Epithelial cell of prostate (primary cell): ENCODE data around the gene APLNR.
A peak's percentile ranks its signal among the peaks of the same experiment; 100 is the strongest.

Source experiments
- DNase-seq: peaks from one replicate; pipeline ENCODE4 v3.0.0-alpha.2; 2011; ENCODE audit warnings: low read depth, low spot score
- H3K27ac ChIP-seq: fragments of 450-650 bp; 2 replicates; pipeline ENCODE4 v1.5.1; 2017; ENCODE audit warnings: mild to moderate bottlenecking

APLNR gene

DNA sequence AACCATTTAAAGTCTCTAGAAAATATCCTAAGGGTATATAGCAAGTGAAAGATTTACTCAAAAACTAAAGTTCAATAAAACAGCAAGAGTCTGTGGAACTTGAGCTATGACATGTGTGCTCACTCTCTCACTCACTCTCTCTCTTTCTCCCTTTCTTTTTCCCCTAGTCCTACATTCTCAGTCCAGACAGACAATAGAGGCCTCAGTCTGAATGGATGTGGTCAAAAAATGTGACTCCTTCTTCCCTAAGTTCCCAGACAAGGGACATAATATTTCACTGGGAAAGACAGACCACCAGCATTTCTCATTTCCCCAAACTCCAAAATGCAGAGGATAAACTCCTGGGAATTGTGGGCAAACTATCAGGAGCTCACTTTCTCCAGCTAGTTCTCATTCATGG is 17.6 kb upstream of the APLNR start:
- DNase-seq, result no peak
- H3K27ac ChIP-seq, result no peak overlapping the region

DNA sequence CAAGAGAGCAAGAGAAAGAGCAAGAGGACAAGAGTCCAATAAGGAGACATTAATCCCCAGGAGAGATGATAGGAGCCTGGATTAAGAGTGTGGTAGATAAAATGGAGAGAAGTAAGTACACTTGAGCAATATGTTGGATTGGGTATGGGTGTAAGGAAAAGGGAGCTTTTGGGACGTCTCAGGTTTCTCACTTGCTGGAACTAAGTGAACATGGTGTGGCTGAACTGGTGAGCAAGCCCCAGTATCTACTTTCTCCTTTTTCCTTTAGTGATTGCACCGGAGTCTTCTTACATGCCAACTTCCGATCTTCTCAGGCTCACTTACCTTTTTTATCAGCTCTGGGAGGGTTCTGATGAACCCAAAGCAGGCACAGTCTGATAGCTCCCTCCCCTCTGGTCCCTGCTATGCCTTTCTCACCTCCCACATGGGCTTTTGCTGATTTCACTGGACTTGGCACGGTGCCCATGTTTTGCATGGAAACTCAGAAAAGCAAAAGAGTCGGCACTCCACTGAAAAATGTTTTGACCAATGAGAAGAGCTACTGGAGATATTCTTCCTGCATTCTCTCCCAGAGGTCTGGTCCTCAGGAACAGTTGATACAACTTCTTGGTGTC is 14.5 kb upstream of the APLNR start:
- H3K27ac ChIP-seq, result no peak overlapping the region
- DNase-seq, result no peak

DNA sequence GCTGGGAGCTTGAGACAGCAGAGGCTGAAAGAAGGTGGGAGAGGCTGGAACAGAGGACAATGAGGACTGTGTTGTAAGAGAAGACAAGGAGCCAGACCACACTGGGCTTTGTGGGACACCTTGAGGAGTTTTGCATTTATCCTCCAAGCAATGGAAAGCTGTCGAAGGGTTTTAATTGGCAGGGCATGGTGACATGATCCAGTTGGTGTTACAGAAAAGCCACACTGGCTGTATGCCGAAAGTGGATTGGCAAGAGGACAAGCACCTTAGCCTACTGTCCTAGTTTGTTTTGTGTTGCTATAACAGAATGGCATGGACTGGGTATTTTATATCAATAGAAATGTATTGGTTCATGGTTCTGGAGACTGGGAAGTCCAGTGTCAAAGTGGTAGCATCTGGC is 14.0 kb upstream of the APLNR start:
- no peak overlapping the region for H3K27ac ChIP-seq
- no peak for DNase-seq

DNA sequence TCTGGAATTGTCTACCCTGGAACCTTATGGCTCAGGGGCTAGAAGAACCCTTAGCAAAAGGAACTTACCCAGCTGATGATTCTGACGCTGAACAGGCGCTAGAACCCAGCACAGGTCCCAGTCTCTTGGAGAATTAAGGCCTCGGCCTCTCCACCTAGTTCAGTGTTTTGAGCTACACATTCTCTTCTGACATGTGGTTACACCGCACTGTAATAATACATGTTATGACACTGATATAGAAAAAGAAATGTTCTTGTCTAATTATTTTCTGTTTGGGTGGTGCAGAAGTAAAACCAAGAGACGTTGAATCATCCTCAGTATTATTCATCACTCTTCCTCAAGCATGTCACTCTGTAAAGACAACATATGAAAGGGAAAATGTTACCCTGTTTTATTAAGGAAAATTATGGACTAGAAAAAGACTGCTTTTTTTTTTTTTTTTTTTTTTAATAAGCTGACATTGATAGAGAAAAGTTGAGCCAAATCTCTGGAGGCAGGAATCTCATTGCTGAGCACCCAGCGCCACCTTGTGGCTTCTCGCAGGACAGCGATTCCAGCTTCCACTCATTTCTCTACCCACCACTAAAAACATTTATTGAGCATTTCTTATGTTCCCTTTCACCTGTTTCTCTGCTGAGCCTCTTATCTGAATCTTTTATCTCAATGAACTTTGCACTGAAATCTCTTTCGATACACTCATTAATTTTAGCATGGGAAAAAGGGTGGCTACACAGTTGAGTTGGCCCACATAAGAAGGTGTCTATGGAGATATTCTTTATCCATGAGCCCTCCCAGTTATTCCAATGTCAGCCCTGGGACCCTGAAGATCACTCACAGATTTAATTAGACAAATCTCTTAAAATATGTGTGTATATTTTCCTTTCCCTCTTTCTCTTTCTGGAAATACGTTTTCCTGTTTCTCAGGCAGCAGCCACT is 12.6 kb upstream of the APLNR start:
- peak; percentile 22 for DNase-seq
- no peak overlapping the region for H3K27ac ChIP-seq

DNA sequence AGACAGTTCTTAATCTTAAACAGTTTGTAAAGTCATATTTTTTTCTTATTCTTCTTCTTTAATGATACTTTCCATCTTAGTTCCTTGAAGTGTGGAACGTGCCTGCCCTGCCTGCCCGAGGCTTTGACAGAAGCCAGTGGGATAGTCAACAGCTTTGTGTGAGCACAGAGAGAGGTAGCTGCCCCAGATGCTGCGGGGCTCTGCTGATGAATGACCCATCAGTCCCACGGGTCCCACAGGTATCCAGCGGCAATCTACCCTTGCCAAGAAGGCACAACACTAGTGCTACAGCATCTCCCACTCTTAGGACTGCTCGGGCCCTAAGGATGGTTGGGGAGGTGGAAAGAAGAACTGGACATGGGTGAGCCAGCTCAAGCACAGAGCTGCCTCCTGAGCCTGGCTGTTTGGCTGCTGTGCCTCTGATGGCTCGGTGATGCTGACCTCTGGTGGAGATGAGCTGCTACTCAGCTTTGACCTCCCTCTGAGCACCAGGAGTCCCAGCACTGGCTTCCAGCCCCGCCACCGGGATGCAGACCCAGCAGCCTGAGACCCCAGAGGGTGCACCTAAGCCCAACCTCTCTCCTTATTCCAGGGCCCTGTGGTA is 11.8 kb upstream of the APLNR start:
- no peak overlapping the region for H3K27ac ChIP-seq
- no peak for DNase-seq

DNA sequence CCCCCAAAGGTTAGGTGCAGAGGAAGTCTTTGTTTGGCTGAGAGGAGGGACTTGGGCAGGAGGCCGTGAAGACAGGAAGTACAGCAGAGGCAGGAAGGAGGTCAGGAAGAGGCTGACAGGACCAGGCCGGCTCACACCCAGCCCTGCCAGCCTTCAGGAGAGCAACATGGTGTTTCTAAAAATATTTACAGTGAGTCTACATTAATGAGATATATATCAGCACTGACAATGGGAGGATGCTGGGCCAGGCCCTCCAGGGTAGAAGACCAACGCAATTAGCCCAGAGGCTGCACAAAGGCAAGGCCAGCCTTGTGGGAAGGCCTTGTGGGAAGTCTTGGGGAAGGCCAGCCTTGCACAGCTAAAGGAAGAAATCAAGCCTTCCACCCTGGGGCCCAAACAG is 7.9 kb upstream of the APLNR start:
- H3K27ac ChIP-seq, result no peak overlapping the region
- DNase-seq, result no peak

DNA sequence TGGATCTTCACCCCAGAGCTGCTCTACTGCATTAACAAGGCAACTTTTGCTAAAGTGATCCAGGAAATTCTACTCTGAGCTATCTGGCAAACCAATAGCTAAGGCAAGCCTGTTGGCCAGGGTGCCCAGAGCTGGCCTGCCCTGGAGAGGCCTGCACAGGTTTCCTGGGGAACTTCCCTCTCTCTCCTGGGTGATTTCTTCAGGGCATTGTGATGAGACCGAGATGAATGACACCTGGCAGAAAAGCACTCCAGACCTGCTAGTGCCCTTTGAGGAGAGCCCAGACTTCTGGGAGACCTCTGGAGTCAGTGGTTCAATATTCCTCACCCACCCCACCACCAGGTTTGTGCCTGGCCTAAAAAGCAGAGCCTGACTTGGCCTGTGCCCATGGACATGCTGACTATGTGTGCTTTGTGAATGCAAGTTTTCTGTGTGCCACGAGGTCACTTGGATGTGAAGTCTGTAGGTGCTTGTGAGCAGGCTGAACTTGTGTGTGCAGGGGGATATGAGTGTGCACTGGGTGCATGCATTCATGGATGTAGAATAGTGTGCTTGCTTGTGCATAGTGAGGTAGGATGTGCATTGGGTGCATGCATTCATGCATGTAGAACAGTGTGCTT is 4.4 kb upstream of the APLNR start:
- H3K27ac ChIP-seq, result no peak overlapping the region
- no peak for DNase-seq

DNA sequence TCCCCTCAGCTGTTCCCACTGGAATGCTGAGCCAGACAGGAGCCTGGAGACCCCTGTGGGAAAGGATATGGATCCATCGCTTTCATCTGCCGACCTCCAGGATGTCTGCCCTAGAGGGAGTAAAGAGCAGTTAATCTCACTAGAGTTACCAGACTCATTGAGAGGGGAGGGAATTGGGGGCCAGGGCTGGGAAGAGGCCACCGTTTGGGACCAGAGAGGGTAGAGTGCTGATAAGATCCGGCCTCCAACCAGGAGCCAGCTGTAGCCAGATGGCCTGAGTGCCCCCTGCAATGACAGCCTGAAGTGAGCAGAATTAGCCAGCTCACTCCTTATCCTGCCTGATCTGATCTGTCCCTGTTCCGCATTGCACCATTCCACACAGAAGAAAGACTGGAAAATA is 3.7 kb upstream of the APLNR start:
- no peak overlapping the region for H3K27ac ChIP-seq
- DNase-seq, result no peak

DNA sequence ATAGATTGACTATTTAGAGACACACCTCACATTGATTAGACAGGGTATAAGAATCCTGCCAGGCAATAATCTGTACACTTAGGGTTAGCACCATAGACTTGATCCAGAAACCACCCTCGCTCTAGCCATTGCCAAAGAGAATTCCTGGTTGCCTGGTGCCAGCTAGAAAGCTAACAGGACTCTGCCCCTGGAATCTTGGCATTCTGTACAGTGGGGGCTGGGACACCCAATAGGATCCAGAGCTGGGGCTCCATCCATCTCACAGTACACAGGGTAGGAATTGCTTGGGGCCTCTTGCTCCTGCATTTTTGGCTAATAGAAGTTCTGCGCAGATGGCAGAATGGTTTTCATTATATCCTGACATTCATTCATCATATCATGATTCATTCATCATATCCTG is 3.0 kb upstream of the APLNR start:
- DNase-seq, result no peak
- H3K27ac ChIP-seq, result no peak overlapping the region

DNA sequence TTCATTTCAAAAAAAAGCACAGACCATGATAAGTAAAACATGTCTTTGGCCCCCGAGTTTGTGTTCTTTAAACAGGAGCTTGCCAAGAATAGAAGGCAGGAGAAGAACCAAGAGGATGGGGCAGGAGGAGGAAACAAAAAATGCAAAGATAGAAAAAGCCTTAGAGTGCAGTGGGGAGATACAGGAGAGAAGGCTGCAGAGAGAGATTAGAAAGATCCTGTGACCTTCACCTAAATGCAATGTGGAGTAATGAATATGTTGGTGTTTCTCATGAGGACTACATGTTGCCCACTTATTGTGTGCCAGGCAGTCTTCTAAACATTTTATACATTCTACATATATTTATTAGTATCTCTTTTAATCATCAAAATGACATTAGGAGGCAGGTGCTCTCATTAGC is 2.3 kb upstream of the APLNR start:
- DNase-seq, result no peak
- no peak overlapping the region for H3K27ac ChIP-seq

DNA sequence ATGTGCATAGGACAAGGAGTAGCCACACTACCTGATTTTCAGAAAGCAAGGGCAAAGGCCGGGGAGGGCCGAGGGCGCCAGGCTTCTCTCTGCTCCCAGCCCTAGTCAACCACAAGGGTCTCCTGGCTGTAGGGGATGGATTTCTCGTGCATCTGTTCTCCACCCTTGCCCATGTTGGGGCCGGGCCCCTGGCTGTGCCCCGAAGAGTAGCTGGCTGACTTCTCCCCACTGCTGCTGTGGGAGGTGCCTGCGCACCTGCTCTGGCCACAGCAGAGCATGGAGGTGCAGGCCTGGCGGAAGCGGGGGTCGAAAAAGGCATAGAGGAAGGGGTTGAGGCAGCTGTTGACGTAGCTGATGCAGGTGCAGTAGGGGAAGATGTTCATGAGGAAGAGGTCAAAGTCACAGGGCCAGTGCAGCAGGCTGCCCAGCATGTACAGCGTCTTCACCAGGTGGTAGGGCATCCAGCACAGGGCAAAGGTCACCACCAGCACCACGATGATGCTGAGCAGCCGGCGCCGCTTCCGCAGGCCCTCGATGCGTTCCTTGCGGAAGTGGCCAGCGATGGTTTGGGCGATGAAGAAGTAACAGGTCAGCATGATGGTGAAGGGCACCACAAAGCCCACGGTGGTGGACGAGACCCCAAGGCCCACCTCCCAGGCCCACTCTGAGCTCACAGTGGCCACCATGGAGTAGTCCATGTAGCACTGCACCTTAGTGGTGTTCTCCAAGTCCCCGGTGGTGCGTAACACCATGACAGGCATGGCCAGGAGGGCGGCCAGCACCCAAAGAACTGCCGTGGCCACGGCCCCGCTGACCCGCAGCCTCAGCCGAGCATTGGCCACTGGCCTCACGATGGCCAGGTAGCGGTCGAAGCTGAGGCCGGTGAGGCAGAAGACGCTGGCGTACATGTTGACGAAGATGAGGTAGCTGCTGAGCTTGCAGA is 1.0 kb downstream of the APLNR start:
- no peak for DNase-seq

DNA sequence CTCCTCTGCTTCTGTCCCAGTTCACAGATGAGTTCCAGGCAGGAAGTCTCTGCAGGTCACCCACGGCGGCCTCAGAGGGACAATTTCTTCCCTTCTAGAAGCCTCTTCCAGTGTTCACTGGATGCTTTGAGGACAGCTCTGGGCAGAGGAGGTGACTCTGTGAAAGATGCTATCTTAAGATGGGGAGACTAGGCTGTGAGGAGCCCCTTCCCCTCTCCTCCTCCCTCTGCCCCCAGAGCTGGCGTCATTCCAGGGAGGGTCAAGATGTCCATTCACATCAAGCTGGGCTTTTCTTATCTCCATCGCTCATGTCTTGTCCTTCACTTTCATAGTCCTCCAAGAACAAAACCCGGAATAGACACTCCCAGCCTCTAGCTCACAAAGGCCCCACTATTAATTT is 3.3 kb downstream of the APLNR start:
- DNase-seq, result no peak
- H3K27ac ChIP-seq, result no peak overlapping the region

More for the DNA sequence above, 1.0 kb downstream of the APLNR start:
- no peak overlapping the region for H3K27ac ChIP-seq

DNA sequence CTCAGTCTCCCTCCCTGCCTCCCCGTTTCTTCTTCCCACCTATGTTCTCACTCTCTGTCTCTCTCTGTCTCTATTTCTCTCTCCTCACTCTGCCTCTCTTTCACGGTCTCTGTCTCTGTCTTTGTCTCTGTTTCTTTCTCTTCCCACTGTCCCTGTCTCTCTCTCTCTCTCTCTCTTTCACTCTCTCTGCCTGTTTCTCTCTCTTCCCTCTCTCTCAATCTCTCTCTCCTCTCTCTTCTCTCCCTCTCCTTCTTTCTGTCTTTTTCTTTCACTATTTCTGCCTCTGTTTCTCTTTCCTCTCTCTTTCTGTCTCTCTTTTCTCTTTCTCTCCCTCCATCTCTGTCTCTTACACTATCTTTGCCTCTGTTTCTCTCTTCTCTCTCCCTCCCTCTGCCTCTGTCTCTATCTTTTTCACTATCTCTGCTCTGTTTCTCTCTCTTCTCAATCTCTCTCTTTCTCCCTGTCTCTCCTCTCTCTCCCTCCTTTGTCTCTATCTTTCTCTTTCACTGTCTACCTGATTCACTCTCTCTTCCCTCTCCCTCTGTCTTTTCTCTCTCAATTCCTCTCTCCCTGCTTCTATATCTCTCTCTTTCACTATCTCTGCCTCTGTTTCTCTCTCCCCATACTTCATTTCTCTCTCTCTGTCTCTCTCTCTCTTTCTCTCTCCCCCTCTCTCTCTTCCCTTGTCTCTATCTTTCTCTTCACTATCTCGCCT is 5.4 kb downstream of the APLNR start:
- DNase-seq, result no peak
- no peak overlapping the region for H3K27ac ChIP-seq

DNA sequence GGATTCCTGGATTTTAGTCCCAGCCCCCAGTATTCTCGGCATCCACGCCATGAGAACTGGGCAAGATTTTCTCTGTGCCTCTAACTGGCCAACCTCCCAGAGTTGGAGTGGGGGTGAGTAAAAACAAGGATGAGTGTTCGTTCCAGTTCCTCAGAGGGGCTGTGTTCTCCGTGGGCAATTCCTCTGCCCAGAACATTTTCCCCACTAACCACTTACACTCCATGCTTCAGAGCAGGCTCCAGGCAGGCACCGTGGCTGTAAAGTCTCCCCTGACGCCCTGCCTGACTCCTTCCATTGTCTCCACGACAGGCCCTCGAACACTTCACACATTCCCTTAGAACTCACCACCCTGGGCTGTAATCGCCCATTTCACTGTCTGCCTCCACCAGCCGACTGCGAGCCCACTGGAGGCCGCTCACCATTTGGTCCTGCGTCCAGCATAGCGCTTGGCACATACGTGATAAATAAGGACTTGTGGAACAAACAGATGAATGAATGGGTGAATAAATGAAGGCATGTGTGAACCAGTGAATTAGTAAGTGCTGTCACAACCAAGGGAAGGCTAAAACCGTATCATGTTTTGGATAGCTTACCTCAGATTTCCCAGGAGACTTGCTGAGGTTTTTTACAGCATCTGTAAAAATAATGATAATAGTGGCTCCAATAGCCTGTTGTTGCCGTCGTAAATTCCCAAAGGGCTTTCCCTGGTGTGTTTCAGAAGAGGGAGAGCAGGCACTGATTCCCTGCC is 6.1 kb downstream of the APLNR start:
- no peak for DNase-seq
- H3K27ac ChIP-seq, result no peak overlapping the region

DNA sequence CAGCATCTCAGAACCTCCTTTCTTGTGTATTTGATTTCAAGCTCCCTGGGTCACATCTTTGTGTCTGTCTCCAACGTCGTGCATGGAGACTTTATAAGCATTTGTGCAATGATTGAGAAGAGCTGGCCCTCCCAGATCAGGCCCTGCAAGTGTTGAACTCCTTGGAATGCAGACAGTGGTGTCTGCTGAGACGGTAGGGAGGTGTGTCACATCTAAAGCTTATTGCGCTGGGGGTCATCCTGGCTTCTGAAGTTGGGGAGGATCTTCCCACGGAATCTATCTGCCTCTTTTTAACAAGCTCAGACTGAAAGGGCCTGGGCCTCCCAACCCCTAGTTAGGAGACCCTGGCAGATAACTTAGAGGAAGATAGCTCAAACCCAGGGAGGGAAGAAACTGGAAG is 6.7 kb downstream of the APLNR start:
- H3K27ac ChIP-seq, result no peak overlapping the region
- no peak for DNase-seq

DNA sequence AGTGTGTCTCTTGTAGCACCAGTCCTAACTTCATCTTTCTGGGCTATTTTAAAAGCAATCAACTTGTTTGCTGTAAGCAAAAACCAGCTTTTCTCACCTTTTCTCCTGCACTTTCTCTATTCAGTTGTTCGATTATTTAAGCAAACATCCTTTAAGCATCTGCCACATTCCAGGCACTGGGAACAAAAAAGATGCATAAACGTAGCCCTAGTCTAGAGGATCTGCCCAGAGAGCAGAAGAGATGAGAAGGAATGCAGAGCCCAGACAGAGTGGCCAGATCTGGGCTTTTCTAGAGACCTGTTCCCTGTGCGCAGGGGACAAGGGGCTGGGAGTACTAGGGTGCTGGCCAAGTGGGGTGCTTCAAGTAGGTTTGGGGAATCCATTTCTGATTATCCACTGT is 8.4 kb downstream of the APLNR start:
- DNase-seq, result no peak

DNA sequence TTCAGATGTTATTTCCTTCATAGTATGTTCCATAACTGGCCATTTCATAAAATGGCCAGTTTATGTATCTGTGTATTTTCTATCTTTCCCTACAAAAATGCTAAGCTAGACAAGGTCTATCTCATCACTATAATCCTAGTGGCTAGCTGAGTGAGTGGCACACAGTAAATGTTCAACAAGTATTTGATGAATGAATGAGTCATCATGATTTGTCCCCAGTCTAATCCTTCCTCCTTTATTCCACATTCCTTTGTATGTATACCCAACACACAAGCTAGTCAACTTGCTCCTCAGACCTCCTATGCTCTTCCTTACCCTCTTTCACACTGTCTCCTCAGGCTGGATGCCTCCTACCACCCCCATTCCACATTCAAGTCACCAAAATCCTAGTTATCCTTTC is 12.5 kb downstream of the APLNR start:
- peak; percentile 33 for DNase-seq
- H3K27ac ChIP-seq, result no peak overlapping the region

More for the DNA sequence above, 8.4 kb downstream of the APLNR start:
- no peak overlapping the region for H3K27ac ChIP-seq

DNA sequence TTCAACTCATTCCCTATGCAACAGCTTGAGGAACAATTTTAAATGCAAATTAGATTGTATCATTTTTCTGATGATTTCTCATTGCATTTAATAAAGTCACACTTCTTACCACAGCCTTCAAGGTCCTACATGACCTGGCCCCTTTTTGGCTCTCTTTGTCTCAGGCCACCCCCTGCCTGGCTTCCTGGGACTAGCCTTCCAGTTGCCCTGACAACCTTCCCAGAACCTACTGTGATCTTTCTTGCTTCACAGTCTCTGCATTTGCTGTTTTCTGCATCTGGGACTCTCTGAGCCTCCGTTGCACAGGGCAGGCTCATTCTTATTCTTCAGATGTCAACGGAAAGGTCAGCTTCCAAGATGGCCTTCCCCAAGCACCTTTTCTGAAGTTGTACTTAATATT is 12.9 kb downstream of the APLNR start:
- no peak for DNase-seq
- no peak overlapping the region for H3K27ac ChIP-seq

DNA sequence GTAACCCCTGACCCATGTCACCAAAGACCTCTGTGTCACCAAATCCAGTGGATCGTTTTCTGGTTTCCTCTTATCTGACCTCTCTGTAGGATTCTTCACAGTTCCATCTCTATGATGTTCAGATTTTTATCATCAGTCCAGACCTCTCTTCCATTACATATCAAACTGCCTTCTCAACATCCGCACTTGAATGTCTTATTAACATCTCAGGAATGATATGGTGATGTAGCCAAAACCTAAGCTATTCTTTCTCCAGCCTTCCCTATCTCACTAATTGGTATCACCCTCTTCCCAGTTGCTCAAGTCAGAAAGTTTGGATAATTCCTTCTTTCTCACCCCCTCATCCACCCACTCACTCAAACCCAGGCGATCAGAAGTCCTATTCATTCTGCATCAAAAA is 13.4 kb downstream of the APLNR start:
- no peak for DNase-seq
- H3K27ac ChIP-seq, result no peak overlapping the region
